Type B pancreatic cell (in vitro differentiated cells): ENCODE data around the gene C2orf80. TPM values are rescaled to one million over a fixed set of nuclear protein-coding genes. Genes with fewer than 3 reads are reported as not detected.

Experiments used
- DNase-seq: peaks from one replicate; pipeline ENCODE4 v3.0.0; 2021; ENCODE audit warnings: mixed read lengths; ENCODE audit not compliant: unreplicated experiment; ENCODE audit errors: extremely low spot score
- H3K27ac Mint-ChIP-seq: 2 replicates; pipeline ENCODE4 v1.8.0; 2021; ENCODE audit warnings: mild to moderate bottlenecking, mixed read lengths
- H3K27me3 Mint-ChIP-seq: 2 replicates; pipeline ENCODE4 v1.8.0; 2021; ENCODE audit warnings: mixed read lengths
- H3K36me3 Mint-ChIP-seq: 2 replicates; pipeline ENCODE4 v1.8.0; 2021; ENCODE audit warnings: mixed read lengths
- H3K4me1 Mint-ChIP-seq: one replicate; pipeline ENCODE4 v1.8.0; 2021; ENCODE audit warnings: mixed read lengths; ENCODE audit not compliant: unreplicated experiment
- H3K4me3 Mint-ChIP-seq: 2 replicates; pipeline ENCODE4 v1.8.0; 2021; ENCODE audit warnings: mild to moderate bottlenecking, mixed read lengths
- H3K9me3 Mint-ChIP-seq: 2 replicates; pipeline ENCODE4 v1.8.0; 2021; ENCODE audit warnings: mixed read lengths
- total RNA-seq: library from RNA; stranded (reverse); gene quantifications from 2 replicates; pipeline ENCODE4 v1.2.1, GENCODE V29; 2021; ENCODE audit warnings: low replicate concordance
- TF ChIP-seq, protein P1 (sequence below): fragments of 200-600 bp; sonication (generic); conservative IDR thresholded peaks from 2 replicates; pipeline ENCODE4 v1.5.0; 2021; ENCODE audit warnings: antibody characterized with exemption, mild to moderate bottlenecking

The C2orf80 gene
- total RNA-seq, 1 donor from 2014 or later = not detected

DNA sequence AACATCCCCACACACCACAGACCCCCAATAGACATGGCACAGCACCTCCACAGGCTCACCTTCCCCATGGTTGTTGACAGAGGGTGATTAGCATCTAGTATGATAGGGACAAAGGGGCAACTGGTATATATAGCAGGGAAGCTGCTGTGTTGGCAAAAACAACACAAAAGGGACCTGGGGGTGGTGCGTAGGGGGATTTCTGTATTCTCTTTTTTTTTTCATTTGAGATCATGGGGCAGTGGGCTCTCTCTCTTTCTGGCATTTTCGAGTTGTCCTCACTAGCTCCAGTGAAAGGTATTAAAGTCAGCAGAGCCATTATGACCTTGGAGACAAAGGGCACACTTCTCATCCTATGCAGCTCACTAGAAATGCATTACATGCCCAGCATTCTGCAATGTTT is 26.3 kb downstream of the C2orf80 start, which contains the start of gene CRYGA:
Gene CRYGA (minus strand): TSS at position 101 of the 400 bp plus-strand sequence. CDS start 33 bp downstream, at position 68.
- Mint-ChIP-seq H3K27ac (no peak within 1 kb of the TSS), H3K9me3 (no peaks in the 10 kb centered on the region), H3K36me3 (no peaks in the 10 kb centered on the region), H3K4me3 (no peak within 1 kb of the TSS), H3K4me1 (no peaks in the 10 kb centered on the region), H3K27me3 (no peaks in the 10 kb centered on the region)
- DNase-seq = no peak
- TF ChIP-seq, protein P1, sequence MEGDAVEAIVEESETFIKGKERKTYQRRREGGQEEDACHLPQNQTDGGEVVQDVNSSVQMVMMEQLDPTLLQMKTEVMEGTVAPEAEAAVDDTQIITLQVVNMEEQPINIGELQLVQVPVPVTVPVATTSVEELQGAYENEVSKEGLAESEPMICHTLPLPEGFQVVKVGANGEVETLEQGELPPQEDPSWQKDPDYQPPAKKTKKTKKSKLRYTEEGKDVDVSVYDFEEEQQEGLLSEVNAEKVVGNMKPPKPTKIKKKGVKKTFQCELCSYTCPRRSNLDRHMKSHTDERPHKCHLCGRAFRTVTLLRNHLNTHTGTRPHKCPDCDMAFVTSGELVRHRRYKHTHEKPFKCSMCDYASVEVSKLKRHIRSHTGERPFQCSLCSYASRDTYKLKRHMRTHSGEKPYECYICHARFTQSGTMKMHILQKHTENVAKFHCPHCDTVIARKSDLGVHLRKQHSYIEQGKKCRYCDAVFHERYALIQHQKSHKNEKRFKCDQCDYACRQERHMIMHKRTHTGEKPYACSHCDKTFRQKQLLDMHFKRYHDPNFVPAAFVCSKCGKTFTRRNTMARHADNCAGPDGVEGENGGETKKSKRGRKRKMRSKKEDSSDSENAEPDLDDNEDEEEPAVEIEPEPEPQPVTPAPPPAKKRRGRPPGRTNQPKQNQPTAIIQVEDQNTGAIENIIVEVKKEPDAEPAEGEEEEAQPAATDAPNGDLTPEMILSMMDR = no peak

DNA sequence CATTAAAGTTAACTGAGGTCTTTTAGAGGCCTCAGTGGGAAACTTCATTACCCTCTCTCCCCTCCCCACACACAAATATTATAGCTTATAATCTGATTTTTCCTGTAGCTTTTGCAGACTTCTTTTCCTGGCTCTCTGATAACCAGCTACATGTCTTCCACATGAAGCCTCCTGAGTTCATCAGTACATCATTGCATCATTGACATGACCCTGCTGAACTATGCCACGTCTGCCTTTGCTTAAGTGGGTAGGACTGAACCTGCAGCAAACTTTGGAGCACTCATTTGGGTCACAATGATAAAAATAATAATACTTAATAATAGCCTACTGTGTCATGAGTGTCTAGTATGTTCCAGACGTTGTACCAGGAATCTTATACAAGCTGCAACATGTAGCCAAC is 33.4 kb downstream of the C2orf80 start:
- Mint-ChIP-seq H3K36me3 (no peaks in the 10 kb centered on the region), H3K9me3 (no peaks in the 10 kb centered on the region), H3K27ac (no peak overlapping the region), H3K4me1 (no peaks in the 10 kb centered on the region), H3K27me3 (no peaks in the 10 kb centered on the region), H3K4me3 (no peak overlapping the region)
- no peak for DNase-seq
- TF ChIP-seq, protein P1 = no peak

DNA sequence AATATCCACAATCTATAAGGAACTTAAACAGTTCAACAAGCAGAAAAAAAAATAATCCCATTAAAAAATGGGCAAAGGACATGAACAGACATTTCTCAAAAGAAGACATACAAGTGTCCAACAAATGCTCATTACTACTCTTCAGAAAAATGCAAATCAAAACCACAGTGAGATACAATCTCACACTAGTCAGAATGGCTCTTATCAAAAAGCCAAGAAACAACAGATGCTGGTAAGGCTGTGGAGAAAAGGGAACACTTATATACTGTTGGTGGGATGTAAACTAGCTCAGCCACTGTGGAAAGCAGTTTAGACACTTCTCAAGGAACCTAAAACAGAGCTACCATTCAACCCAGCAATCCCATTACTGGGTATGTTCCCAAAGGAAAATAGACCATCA is 36.7 kb downstream of the C2orf80 start:
- TF ChIP-seq, protein P1 = no peak
- H3K4me1 Mint-ChIP-seq = no peaks in the 10 kb centered on the region
- no peak for DNase-seq
- H3K36me3 Mint-ChIP-seq = no peaks in the 10 kb centered on the region
- no peak overlapping the region for H3K27ac Mint-ChIP-seq
- no peaks in the 10 kb centered on the region for H3K27me3 Mint-ChIP-seq
- no peaks in the 10 kb centered on the region for H3K9me3 Mint-ChIP-seq
- no peak overlapping the region for H3K4me3 Mint-ChIP-seq

DNA sequence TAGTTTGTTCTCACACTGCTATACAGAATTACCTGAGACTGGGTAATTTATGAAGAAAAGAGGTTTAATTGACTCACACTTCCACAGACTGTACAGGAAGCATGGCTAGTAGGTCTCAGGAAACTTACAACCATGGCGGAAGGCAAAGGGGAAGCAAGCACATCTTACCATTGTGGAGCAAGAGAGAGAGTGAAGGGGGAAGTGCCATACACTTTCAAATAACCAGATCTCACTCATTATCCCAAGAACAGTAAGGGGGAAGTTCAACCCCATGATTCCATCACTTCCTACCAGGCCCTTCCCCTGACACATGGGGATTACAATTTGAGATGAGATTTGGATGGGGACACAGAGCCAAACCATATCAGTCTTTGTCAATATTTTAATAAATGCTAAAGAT is 38.9 kb downstream of the C2orf80 start:
- TF ChIP-seq, protein P1 = no peak
- H3K9me3 Mint-ChIP-seq = no peaks in the 10 kb centered on the region
- H3K4me1 Mint-ChIP-seq = no peaks in the 10 kb centered on the region
- no peak overlapping the region for H3K27ac Mint-ChIP-seq
- no peak for DNase-seq
- no peaks in the 10 kb centered on the region for H3K36me3 Mint-ChIP-seq
- no peak overlapping the region for H3K4me3 Mint-ChIP-seq
- no peaks in the 10 kb centered on the region for H3K27me3 Mint-ChIP-seq

DNA sequence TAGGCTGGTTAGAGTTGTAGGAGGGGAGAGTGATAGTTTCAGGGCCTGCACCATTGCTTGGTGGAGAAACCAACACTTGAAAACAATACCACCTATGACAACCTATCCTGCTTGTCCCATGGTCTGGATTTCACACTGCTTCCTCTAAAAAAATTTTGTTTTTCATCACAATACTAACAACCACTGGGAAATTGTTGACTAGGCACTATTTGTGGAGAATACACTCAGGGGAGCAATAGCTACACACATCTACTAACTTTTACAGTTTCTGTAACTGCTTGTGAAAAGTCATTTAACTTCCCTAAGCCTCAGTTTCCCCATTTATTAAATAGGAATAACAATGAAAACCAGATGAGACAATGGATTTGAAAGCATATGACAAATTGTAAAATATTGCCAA is 39.7 kb downstream of the C2orf80 start:
- Mint-ChIP-seq H3K27me3 (no peaks in the 10 kb centered on the region), H3K4me3 (no peak overlapping the region), H3K36me3 (no peaks in the 10 kb centered on the region), H3K9me3 (no peaks in the 10 kb centered on the region), H3K4me1 (no peaks in the 10 kb centered on the region), H3K27ac (no peak overlapping the region)
- no peak for DNase-seq
- TF ChIP-seq, protein P1 = no peak

DNA sequence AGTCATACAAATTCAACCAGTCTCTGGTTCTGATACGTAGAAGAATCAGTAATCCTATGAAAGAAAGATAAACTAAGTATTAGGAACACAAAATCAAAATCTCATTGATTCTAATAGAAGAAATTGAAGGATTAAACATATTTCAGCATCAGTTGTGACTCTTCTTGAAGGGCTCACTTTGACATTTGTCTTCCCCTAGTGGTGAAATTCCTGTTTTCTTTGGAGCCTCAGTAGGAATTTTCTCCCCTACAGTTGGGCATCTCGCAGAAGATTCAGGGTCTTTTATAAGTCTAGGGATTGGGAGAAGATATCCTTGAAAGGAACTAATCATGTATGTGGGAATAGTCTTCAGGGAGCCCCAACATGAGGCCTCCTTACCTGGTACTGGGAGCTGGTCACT is 41.0 kb downstream of the C2orf80 start:
- H3K27me3 Mint-ChIP-seq = no peaks in the 10 kb centered on the region
- H3K4me3 Mint-ChIP-seq = no peak overlapping the region
- no peaks in the 10 kb centered on the region for H3K4me1 Mint-ChIP-seq
- no peak for DNase-seq
- H3K9me3 Mint-ChIP-seq = no peaks in the 10 kb centered on the region
- no peaks in the 10 kb centered on the region for H3K36me3 Mint-ChIP-seq
- TF ChIP-seq, protein P1 = peak; percentile 58
- no peak overlapping the region for H3K27ac Mint-ChIP-seq
